Liver (tissue), 9 donors: ENCODE results near the gene SUPT20HL1. TPM values are rescaled to one million over a fixed set of nuclear protein-coding genes. Genes with fewer than 3 reads are reported as not detected.

Experiments
- DNase-seq: peaks from one replicate; pipeline ENCODE4 v3.0.0-alpha.2; 2017; ENCODE audit warnings: low spot score
- H3K27ac ChIP-seq, 2 donors: one replicate each; pipeline ENCODE4 v1.7.0; 2013; ENCODE audit warnings: inconsistent platforms in 2 of 2, low read length in 2 of 2, control low read depth in 1 of 2, low read depth in 1 of 2, mild to moderate bottlenecking in 1 of 2
- H3K27me3 ChIP-seq, 4 donors: one replicate each; pipeline versions ENCODE4 v1.6.1 to v1.7.0; 2013; ENCODE audit warnings: low read length in 3 of 4, inconsistent platforms in 1 of 4, mild to moderate bottlenecking in 1 of 4, moderate library complexity in 1 of 4; ENCODE audit not compliant: control insufficient read depth in 4 of 4, insufficient read depth in 4 of 4
- H3K36me3 ChIP-seq, 4 donors: one replicate each; pipeline versions ENCODE4 v1.6.1 to v1.7.0; 2013; ENCODE audit warnings: low read length in 3 of 4, mild to moderate bottlenecking in 3 of 4, low read depth in 1 of 4, moderate library complexity in 1 of 4; ENCODE audit not compliant: control insufficient read depth in 4 of 4, insufficient read depth in 3 of 4
- H3K4me1 ChIP-seq, 4 donors: one replicate each; pipeline versions ENCODE4 v1.6.1 to v1.7.0; 2013; ENCODE audit warnings: low read length in 3 of 4, mild to moderate bottlenecking in 3 of 4, moderate library complexity in 1 of 4; ENCODE audit not compliant: control insufficient read depth in 4 of 4, insufficient read depth in 4 of 4
- H3K4me3 ChIP-seq, 3 donors: one replicate each; pipeline versions ENCODE4 v1.6.1 to v1.7.0; 2013; ENCODE audit warnings: low read length in 3 of 3, control low read depth in 1 of 3, low read depth in 1 of 3, mild to moderate bottlenecking in 1 of 3
- H3K9ac ChIP-seq, 2 donors: one replicate each; pipeline ENCODE4 v1.7.0; 2013; ENCODE audit warnings: low read length in 2 of 2, mild to moderate bottlenecking in 2 of 2, moderate library complexity in 2 of 2, control low read depth in 1 of 2, low read depth in 1 of 2
- H3K9me3 ChIP-seq, 4 donors: one replicate each; pipeline versions ENCODE4 v1.6.1 to v1.7.0; 2013; ENCODE audit warnings: low read length in 3 of 4; ENCODE audit not compliant: control insufficient read depth in 4 of 4
- CTCF ChIP-seq: fragments of 150-350 bp; IDR thresholded peaks from 2 replicates; pipeline ENCODE4 v1.5.1; 2017; ENCODE audit warnings: improper control_type of control experiment, low read depth, low read length; ENCODE audit not compliant: missing input control
- EGR1 ChIP-seq, 2 donors: IDR thresholded peaks; 2 replicates each; pipeline ENCODE4 v1.6.1; 2016 to 2018; ENCODE audit warnings: antibody characterized with exemption in 2 of 2, low read depth in 2 of 2
- FOXA1 ChIP-seq: IDR thresholded peaks from 2 replicates; pipeline ENCODE4 v1.6.1; 2016; ENCODE audit warnings: antibody characterized with exemption
- FOXA2 ChIP-seq: IDR thresholded peaks from 2 replicates; pipeline ENCODE4 v1.6.1; 2016; ENCODE audit warnings: antibody characterized with exemption
- HNF4A ChIP-seq, 2 donors: conservative IDR thresholded peaks; 2 replicates each; pipeline ENCODE4 v1.6.1; 2016; ENCODE audit warnings: antibody characterized with exemption in 2 of 2, mild to moderate bottlenecking in 2 of 2
- HNF4G ChIP-seq: IDR thresholded peaks from 2 replicates; pipeline ENCODE4 v1.6.1; 2016; ENCODE audit warnings: antibody characterized with exemption
- JUND ChIP-seq, 2 donors: IDR thresholded peaks; 2 replicates each; pipeline ENCODE4 v1.6.1; 2016; ENCODE audit warnings: antibody characterized with exemption in 2 of 2
- MAX ChIP-seq: IDR thresholded peaks from 2 replicates; pipeline ENCODE4 v1.6.1; 2016; ENCODE audit warnings: antibody characterized with exemption
- NR2F2 ChIP-seq: IDR thresholded peaks from 2 replicates; pipeline ENCODE4 v1.6.1; 2016; ENCODE audit warnings: antibody characterized with exemption
- RAD21 ChIP-seq, 2 donors: IDR thresholded peaks; 2 replicates each; pipeline ENCODE4 v1.6.1; 2016; ENCODE audit warnings: antibody characterized with exemption in 2 of 2, mild to moderate bottlenecking in 2 of 2
- RXRA ChIP-seq, 2 donors: IDR thresholded peaks; 2 replicates each; pipeline ENCODE4 v1.6.1; 2017 to 2018; ENCODE audit warnings: antibody characterized with exemption in 2 of 2, mild to moderate bottlenecking in 1 of 2
- SP1 ChIP-seq: IDR thresholded peaks from 2 replicates; pipeline ENCODE4 v1.6.1; 2018; ENCODE audit warnings: antibody characterized with exemption, mild to moderate bottlenecking
- TAF1 ChIP-seq: conservative IDR thresholded peaks from 2 replicates; pipeline ENCODE4 v1.6.1; 2016; ENCODE audit warnings: antibody characterized with exemption, mild to moderate bottlenecking
- YY1 ChIP-seq: IDR thresholded peaks from 2 replicates; pipeline ENCODE4 v1.6.1; 2016; ENCODE audit warnings: antibody characterized with exemption, mild to moderate bottlenecking
- WGBS: extraction: QIAGEN DNeasy Blood & Tissue Kit; methylation state at CpG from one replicate; pipeline ENCODE4 v1.1.7; 2013; 5-methylcytosine and 5-hydroxymethylcytosine counted together
- polyA plus RNA-seq, 2 donors: library from polyadenylated mRNA; stranded (reverse) in 1 of 2; unstranded in 1 of 2; fragments of 200-250 nt in 1 of 2; fragments of >200 nt in 1 of 2; fragmentation: Nextera tagmentation in 1 of 2; extraction: Ambion mirVana in 1 of 2; gene quantifications; one replicate each; pipeline versions ENCODE4 v1.2.1 to v1.2.3, GENCODE V29; 2013 to 2015
- total RNA-seq, 2 donors: library from RNA; depleted of rRNA; stranded (reverse); fragments of >200 nt; gene quantifications; one replicate each; pipeline ENCODE4 v1.2.3, GENCODE V29; 2014
- TF ChIP-seq, protein P1 (sequence below): IDR thresholded peaks from 2 replicates; pipeline ENCODE4 v1.6.1; 2016; ENCODE audit warnings: antibody characterized with exemption, mild to moderate bottlenecking
- TF ChIP-seq, protein P2 (sequence below): IDR thresholded peaks from 2 replicates; pipeline ENCODE4 v1.6.1; 2016; ENCODE audit warnings: antibody characterized with exemption
- TF ChIP-seq, protein P3 (sequence below): IDR thresholded peaks from 2 replicates; pipeline ENCODE4 v1.6.1; 2016; ENCODE audit warnings: antibody characterized with exemption
- donor health status: healthy.
- donor health status: healthy.
- donor health status: healthy.
- donor health status: healthy.
- donor health status: healthy.

Gene SUPT20HL1
- total and polyA plus RNA-seq, 4 donors = not detected

- Histone ChIP-seq H3K4me3 (no peak overlapping the region), H3K9me3 (no peaks in the 10 kb centered on the region), H3K27ac (no peak overlapping the region), H3K36me3 (no peaks in the 10 kb centered on the region), H3K27me3 (peaks cover 0 to 4% (median 0%) of the 10 kb centered on the region in 4 donors), H3K4me1 (peaks cover 0 to 7% (median 2%) of the 10 kb centered on the region in 4 donors), H3K9ac (no peak overlapping the region)
- no peak for TF ChIP-seq RXRA (IDR thresholded peaks at IDR 0.05)
- no peak for TF ChIP-seq TAF1
- no peak for TF ChIP-seq FOXA2
- no peak for TF ChIP-seq MAX
- TF ChIP-seq HNF4G = no peak
- no peak for TF ChIP-seq HNF4A (conservative IDR thresholded peaks at IDR 0.05)
- no peak for TF ChIP-seq CTCF
- TF ChIP-seq NR2F2 = no peak
- TF ChIP-seq, protein P1, sequence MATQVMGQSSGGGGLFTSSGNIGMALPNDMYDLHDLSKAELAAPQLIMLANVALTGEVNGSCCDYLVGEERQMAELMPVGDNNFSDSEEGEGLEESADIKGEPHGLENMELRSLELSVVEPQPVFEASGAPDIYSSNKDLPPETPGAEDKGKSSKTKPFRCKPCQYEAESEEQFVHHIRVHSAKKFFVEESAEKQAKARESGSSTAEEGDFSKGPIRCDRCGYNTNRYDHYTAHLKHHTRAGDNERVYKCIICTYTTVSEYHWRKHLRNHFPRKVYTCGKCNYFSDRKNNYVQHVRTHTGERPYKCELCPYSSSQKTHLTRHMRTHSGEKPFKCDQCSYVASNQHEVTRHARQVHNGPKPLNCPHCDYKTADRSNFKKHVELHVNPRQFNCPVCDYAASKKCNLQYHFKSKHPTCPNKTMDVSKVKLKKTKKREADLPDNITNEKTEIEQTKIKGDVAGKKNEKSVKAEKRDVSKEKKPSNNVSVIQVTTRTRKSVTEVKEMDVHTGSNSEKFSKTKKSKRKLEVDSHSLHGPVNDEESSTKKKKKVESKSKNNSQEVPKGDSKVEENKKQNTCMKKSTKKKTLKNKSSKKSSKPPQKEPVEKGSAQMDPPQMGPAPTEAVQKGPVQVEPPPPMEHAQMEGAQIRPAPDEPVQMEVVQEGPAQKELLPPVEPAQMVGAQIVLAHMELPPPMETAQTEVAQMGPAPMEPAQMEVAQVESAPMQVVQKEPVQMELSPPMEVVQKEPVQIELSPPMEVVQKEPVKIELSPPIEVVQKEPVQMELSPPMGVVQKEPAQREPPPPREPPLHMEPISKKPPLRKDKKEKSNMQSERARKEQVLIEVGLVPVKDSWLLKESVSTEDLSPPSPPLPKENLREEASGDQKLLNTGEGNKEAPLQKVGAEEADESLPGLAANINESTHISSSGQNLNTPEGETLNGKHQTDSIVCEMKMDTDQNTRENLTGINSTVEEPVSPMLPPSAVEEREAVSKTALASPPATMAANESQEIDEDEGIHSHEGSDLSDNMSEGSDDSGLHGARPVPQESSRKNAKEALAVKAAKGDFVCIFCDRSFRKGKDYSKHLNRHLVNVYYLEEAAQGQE = no peak
- TF ChIP-seq YY1 = no peak
- TF ChIP-seq FOXA1 = no peak
- no peak for TF ChIP-seq EGR1 (IDR thresholded peaks at IDR 0.05; ENCODE audit: low read depth in 2 of 2)
- no peak for TF ChIP-seq JUND (IDR thresholded peaks at IDR 0.05)
- TF ChIP-seq, protein P2, sequence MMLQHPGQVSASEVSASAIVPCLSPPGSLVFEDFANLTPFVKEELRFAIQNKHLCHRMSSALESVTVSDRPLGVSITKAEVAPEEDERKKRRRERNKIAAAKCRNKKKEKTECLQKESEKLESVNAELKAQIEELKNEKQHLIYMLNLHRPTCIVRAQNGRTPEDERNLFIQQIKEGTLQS = no peak
- TF ChIP-seq, protein P3, sequence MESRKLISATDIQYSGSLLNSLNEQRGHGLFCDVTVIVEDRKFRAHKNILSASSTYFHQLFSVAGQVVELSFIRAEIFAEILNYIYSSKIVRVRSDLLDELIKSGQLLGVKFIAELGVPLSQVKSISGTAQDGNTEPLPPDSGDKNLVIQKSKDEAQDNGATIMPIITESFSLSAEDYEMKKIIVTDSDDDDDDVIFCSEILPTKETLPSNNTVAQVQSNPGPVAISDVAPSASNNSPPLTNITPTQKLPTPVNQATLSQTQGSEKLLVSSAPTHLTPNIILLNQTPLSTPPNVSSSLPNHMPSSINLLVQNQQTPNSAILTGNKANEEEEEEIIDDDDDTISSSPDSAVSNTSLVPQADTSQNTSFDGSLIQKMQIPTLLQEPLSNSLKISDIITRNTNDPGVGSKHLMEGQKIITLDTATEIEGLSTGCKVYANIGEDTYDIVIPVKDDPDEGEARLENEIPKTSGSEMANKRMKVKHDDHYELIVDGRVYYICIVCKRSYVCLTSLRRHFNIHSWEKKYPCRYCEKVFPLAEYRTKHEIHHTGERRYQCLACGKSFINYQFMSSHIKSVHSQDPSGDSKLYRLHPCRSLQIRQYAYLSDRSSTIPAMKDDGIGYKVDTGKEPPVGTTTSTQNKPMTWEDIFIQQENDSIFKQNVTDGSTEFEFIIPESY = no peak
- WGBS = 45% methylated on average over 4 of the region's 4 CpGs
- DNase-seq = no peak
These were observed 38.6 kb upstream of the SUPT20HL1 start for GRCh38 chrX:24321741-24322395.

DNA sequence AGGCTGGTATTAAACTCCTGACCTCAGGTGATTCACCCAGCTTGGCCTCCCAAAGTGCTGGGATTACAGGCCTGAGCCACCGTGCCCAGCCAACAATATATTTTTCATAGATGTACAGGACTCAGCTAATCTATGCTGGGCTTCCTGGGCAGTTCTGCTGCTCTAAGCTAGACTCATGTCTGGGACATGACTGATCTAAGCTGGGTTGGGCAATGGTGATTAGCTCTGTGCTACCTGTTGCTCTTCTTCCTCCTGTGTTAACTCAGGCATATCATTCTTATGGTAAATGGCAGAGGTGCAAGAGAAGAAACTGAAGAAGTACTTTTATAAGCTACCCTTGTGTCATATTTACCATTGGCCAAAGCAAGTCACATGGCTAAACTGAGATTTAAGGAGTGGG, 35.2 kb upstream of the SUPT20HL1 start:
- peaks cover 0 to 7% (median 2%) of the 10 kb centered on the region in 4 donors for H3K4me1 ChIP-seq
- H3K27ac ChIP-seq = no peak overlapping the region
- H3K4me3 ChIP-seq = no peak overlapping the region
- H3K27me3 ChIP-seq = peaks cover 0 to 4% (median 0%) of the 10 kb centered on the region in 4 donors
- 93% methylated on average over 1 of the region's 1 CpG for WGBS
- DNase-seq = no peak
- TF ChIP-seq MAX (no peak), RAD21 (IDR thresholded peaks at IDR 0.05) (no peak), FOXA2 (no peak), YY1 (no peak), TAF1 (no peak), NR2F2 (no peak), SP1 (no peak)
- no peak overlapping the region for H3K9ac ChIP-seq
- no peaks in the 10 kb centered on the region for H3K36me3 ChIP-seq
- H3K9me3 ChIP-seq = no peaks in the 10 kb centered on the region
